CD4-positive, alpha-beta T cell treated with Interleukin-10 for 1 hour (primary cell): ENCODE results near the gene CHD2.
"Not testable (repeated sequence)": the region's sequence is repeated elsewhere in the genome, so short reads cannot be mapped to it uniquely, and the experiment has no call there.

Source experiments
- DNase-seq: peaks from one replicate; pipeline ENCODE4 v3.0.0-alpha.2; 2020

The CHD2 gene

GRCh38 chr15:93024293-93024692, 124.2 kb downstream of the CHD2 start:
- no peak for DNase-seq

- no peak for DNase-seq
Measured at GRCh38 chr15:93024716-93025624, 124.8 kb downstream of the CHD2 start.

- no peak for DNase-seq
Measured at GRCh38 chr15:93025625-93025982, 125.5 kb downstream of the CHD2 start.

- no peak for DNase-seq
Measured at GRCh38 chr15:93026380-93026817, 126.3 kb downstream of the CHD2 start.

GRCh38 chr15:93027413-93027812, 127.3 kb downstream of the CHD2 start:
- DNase-seq, result no peak

- no peak for DNase-seq
Measured at GRCh38 chr15:93028111-93028631, 128.0 kb downstream of the CHD2 start.

- no peak for DNase-seq
Measured at GRCh38 chr15:93028632-93029213, 128.6 kb downstream of the CHD2 start.

GRCh38 chr15:93029214-93029835, 129.2 kb downstream of the CHD2 start:
- DNase-seq, result no peak

GRCh38 chr15:93029836-93030429, 129.8 kb downstream of the CHD2 start:
- DNase-seq, result no peak

GRCh38 chr15:93030430-93031102, 130.4 kb downstream of the CHD2 start:
- peak; percentile 72 for DNase-seq

- DNase-seq, result no peak
Measured at GRCh38 chr15:93031103-93031464, 131.0 kb downstream of the CHD2 start.

- DNase-seq, result not testable (repeated sequence)
Measured at GRCh38 chr15:93031557-93032384, 131.6 kb downstream of the CHD2 start.

GRCh38 chr15:93032515-93033206, 132.5 kb downstream of the CHD2 start:
- not testable (repeated sequence) for DNase-seq

- no peak for DNase-seq
Measured at GRCh38 chr15:93033434-93034045, 133.4 kb downstream of the CHD2 start.

- DNase-seq, result no peak
Measured at GRCh38 chr15:93034512-93034911, 134.4 kb downstream of the CHD2 start.

GRCh38 chr15:93035092-93035915, 135.2 kb downstream of the CHD2 start:
- DNase-seq, result no peak

GRCh38 chr15:93035953-93036810, 136.1 kb downstream of the CHD2 start:
- DNase-seq, result peak; percentile 59

- DNase-seq, result no peak
Measured at GRCh38 chr15:93036951-93037819, 137.1 kb downstream of the CHD2 start.
